VCaP (cell line): ENCODE data around the gene CHST11.

Experiments
- H3K27ac ChIP-seq: fragments of 450-650 bp; 2 replicates; pipeline ENCODE4 v1.5.1; 2017
- TF ChIP-seq, protein P1 (sequence below): fragments of 450-650 bp; conservative IDR thresholded peaks from 2 replicates; pipeline ENCODE4 v1.5.1; 2017; ENCODE audit warnings: mild to moderate bottlenecking, moderate library complexity

Gene CHST11

DNA sequence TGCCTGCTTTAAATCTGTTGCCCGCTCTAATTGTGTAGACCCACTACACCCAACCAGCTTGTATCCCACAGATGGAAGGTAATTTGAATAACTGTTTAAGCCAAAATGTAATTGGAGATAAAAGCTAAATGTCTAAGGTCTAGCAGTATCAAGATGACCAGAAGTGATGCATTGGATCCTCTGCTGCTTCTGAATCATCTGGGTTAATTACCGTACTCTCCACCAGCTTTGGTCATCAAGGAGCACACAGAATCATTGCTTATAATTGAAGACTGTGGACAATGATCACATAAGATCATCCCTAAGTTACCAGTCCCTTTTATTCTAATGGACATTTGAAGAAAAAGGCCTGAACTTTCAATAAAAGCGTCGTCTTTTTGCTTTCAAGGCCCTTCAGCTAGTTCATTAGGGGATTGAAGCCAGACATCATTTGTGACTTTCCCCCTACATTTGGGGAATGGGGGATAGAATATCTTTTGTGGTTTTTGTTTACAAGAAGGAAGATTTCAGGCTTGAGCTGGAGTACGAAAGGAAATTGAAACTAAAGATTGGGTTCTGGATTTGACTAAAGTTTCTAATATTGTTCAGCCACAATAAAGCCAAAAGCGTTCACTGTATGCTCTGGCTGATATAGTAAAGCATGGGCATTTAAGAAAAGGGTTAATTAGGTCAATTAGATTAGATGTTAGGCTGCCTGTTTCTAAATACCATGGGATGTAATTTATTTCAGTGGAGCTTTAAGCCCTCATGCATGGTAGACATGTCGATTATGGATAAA, 123.2 kb downstream of the CHST11 start:
- TF ChIP-seq, protein P1, sequence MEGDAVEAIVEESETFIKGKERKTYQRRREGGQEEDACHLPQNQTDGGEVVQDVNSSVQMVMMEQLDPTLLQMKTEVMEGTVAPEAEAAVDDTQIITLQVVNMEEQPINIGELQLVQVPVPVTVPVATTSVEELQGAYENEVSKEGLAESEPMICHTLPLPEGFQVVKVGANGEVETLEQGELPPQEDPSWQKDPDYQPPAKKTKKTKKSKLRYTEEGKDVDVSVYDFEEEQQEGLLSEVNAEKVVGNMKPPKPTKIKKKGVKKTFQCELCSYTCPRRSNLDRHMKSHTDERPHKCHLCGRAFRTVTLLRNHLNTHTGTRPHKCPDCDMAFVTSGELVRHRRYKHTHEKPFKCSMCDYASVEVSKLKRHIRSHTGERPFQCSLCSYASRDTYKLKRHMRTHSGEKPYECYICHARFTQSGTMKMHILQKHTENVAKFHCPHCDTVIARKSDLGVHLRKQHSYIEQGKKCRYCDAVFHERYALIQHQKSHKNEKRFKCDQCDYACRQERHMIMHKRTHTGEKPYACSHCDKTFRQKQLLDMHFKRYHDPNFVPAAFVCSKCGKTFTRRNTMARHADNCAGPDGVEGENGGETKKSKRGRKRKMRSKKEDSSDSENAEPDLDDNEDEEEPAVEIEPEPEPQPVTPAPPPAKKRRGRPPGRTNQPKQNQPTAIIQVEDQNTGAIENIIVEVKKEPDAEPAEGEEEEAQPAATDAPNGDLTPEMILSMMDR, result no peak
- no peak overlapping the region for H3K27ac ChIP-seq

DNA sequence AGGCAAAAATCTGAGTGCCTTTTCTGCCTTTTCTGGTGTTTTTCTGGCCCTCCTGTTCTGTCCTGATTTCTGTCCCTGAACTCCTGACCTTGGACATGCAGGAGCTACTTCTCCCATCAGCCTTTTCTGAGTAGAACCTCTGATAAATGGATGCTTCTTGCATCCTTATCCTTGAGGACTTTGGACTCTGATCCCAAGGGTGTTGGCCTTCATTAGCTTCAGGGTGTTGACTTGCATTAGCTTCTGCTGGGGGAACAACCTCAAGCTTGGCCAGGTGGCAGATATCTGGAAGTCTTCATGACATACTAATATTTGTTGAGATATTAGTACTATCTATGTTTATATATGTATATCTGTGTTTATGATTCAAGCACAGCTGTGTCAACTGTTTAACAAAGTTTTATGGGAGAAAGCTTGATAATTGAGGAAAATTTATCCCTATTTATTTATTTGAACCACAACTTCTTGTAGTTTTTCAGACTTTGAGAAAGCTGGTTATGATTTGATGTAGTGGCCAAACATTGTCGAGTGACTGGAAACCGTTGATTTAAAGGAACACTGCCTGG, 124.3 kb downstream of the CHST11 start:
- TF ChIP-seq, protein P1, result no peak
- no peak overlapping the region for H3K27ac ChIP-seq

DNA sequence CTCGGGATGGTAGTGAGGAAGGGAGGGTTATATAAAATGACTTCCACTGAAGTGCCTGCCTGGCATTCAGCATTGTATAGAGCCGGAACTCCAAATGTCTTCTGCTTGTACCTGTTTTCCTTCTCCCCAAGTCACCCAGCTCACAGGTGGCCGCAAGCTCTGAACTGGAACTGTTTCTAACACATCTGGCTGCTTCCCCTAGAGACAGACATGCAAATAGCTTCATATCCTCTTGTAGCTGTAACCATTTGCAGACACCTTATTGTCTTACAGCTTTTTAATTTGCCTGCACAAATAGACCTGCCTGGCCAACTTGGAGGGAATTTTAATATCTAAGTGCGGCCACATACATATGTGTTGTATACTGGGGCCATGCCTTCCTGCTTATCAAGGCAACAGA, 126.0 kb downstream of the CHST11 start:
- H3K27ac ChIP-seq, result no peak overlapping the region

DNA sequence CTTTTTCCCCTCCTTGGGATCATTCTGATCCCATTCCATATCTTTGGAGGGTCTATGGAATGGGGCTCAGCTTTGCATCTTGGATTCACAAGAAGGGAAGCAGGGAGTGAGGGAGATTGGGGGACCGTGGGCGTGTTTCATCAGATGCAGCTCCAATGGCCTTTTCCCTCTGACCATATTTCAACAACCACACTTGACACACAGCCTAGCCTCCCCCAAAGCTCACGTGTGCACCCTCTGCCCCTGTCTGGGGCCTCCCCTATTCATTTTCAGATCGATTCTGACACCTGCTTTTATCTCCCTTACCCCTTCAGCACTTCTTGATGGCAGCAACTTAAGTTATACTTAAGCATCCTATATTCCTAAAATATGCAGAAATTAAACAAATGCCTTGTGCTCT, 126.6 kb downstream of the CHST11 start:
- no peak overlapping the region for H3K27ac ChIP-seq
- TF ChIP-seq, protein P1, result no peak

More for the DNA sequence above, 126.0 kb downstream of the CHST11 start:
- TF ChIP-seq, protein P1, result no peak

DNA sequence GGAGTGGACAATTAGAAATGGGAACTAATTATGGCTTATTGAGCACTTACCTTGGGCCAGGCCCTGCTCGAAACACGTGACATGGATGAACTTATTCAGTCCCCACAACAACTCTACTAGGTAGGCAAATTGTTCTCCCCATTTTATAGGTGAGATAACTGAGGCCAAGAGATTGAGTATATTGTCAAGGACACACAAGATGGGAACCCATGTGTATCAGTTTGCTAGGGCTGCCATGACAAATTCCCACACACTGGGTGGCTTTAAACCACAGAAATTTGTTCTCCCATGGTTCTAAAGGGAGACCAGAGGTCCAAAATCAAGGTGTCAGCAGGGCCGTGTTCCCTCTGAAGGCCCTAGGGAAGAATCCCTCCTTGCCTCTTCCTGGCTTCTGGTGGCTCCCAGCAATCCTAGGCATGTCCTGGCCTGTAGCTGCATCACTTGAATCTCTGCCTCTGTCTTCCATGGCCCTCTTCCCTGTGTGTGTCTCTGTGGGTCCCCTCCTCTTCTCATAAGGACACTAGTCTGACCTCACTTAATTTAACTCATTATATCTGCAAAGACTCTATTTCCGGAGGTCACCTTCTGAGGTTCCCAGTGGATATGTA, 128.8 kb downstream of the CHST11 start:
- H3K27ac ChIP-seq, result no peak overlapping the region
- TF ChIP-seq, protein P1, result no peak

DNA sequence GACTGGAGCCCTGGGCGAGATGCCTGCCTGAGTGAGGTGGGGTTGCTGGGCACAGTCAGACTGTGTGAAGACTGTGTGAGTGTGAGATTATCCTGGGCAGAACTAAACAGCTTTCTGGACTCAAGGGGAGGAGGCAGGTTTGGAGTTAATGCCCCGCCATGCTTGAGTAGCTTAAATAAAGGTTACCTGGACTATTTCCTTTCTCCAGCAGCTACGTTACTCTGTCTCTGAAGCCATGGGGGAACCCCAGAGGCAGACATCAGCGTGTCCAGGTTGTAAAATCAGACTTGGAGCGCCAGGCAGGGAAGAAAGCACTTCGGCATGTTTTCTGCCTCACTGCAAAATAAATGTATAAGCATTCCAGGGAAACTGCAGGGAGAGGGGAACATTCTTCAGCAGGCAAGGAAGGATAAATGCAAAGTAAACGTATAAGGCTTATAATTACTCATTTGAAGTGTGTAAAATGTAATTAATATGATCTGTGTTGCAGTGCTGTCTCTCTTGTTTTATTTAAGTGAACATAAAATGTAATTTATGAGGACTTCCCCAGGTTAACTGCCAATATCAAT, 129.7 kb downstream of the CHST11 start:
- TF ChIP-seq, protein P1, result no peak
- no peak overlapping the region; the same call in 1 of the 2 replicates for H3K27ac ChIP-seq
